ENCODE measurements around the gene SH2D4B. TPM values are rescaled to one million over a fixed set of nuclear protein-coding genes. Genes with fewer than 3 reads are reported as not detected.
A peak's percentile ranks its signal among the peaks of the same experiment; 100 is the strongest.

SH2D4B gene
- total and polyA plus RNA-seq, 10 of the 15 experiments (the other 5 are each of a cell fraction or from before 2014, with no cell fraction given), result 0.04 to 0.21 (median 0.13) TPM; not detected in 5

DNA sequence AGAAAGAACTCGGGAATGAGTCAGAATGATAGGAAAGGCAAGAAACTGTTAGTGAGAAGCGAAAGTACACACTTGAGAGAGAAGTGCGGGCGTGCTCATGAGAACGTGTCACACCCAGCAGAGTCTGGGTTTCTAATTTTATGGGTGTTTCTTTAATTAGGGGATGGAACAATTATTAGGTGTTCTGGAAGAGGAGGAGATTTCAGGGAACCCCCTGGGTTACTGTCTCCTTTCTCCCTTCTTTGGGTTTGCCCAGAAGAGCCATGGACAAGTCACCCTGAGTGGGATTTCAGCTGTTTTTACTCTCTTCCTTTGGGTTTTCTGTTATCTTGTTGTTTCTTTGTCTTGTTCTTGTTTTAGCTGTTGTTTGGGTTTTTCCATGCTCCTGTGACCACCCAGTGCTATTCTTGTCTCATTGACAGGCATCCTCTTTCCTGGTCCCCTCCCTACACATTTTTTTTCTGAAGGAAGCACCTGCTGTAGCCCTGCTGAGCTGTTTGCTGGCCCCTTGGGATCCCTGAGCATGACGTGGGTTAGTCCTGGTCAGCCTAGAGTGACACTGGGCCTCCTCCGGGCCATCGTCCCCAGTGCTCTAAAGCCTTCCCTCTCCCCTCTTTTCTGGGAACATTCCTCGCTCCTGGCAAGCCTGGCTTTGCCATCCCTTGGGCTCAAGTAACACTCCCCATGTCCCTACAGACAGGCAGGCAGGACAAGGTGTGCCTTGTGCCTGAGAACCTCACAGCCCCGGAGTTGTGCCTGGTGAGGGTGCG is 3.5 kb downstream of the SH2D4B start (continued):
- TF ChIP-seq RB1 (IDR thresholded peaks at IDR 0.05; ENCODE audit: borderline replicate concordance), result no peak
- TF ChIP-seq ZBED1 (IDR thresholded peaks at IDR 0.05; ENCODE audit: borderline replicate concordance), result no peak; the same call in 1 of the 2 replicates
- no peak for TF ChIP-seq TCF7 (IDR thresholded peaks at IDR 0.05; ENCODE audit: borderline replicate concordance)
- TF ChIP-seq, protein P1, sequence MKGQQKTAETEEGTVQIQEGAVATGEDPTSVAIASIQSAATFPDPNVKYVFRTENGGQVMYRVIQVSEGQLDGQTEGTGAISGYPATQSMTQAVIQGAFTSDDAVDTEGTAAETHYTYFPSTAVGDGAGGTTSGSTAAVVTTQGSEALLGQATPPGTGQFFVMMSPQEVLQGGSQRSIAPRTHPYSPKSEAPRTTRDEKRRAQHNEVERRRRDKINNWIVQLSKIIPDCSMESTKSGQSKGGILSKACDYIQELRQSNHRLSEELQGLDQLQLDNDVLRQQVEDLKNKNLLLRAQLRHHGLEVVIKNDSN (IDR thresholded peaks at IDR 0.05; ENCODE audit: borderline replicate concordance, extremely low read length, insufficient read depth, low read depth, low read length), result no peak
- TF ChIP-seq, protein P2, sequence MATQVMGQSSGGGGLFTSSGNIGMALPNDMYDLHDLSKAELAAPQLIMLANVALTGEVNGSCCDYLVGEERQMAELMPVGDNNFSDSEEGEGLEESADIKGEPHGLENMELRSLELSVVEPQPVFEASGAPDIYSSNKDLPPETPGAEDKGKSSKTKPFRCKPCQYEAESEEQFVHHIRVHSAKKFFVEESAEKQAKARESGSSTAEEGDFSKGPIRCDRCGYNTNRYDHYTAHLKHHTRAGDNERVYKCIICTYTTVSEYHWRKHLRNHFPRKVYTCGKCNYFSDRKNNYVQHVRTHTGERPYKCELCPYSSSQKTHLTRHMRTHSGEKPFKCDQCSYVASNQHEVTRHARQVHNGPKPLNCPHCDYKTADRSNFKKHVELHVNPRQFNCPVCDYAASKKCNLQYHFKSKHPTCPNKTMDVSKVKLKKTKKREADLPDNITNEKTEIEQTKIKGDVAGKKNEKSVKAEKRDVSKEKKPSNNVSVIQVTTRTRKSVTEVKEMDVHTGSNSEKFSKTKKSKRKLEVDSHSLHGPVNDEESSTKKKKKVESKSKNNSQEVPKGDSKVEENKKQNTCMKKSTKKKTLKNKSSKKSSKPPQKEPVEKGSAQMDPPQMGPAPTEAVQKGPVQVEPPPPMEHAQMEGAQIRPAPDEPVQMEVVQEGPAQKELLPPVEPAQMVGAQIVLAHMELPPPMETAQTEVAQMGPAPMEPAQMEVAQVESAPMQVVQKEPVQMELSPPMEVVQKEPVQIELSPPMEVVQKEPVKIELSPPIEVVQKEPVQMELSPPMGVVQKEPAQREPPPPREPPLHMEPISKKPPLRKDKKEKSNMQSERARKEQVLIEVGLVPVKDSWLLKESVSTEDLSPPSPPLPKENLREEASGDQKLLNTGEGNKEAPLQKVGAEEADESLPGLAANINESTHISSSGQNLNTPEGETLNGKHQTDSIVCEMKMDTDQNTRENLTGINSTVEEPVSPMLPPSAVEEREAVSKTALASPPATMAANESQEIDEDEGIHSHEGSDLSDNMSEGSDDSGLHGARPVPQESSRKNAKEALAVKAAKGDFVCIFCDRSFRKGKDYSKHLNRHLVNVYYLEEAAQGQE (IDR thresholded peaks at IDR 0.05; ENCODE audit: low read depth, low read length), result no peak
- TF ChIP-seq NR2F1 (conservative IDR thresholded peaks at IDR 0.05), result 0 out of 2 replicates have a peak, but pooled peaks have one; percentile 18
- TF ChIP-seq IKZF2 (IDR thresholded peaks at IDR 0.05), result peak; percentile 83 to 92
- TF ChIP-seq TCF3 (IDR thresholded peaks at IDR 0.05; ENCODE audit: borderline replicate concordance, insufficient read depth, low read depth, low read length), result no peak
- TF ChIP-seq, protein P3, sequence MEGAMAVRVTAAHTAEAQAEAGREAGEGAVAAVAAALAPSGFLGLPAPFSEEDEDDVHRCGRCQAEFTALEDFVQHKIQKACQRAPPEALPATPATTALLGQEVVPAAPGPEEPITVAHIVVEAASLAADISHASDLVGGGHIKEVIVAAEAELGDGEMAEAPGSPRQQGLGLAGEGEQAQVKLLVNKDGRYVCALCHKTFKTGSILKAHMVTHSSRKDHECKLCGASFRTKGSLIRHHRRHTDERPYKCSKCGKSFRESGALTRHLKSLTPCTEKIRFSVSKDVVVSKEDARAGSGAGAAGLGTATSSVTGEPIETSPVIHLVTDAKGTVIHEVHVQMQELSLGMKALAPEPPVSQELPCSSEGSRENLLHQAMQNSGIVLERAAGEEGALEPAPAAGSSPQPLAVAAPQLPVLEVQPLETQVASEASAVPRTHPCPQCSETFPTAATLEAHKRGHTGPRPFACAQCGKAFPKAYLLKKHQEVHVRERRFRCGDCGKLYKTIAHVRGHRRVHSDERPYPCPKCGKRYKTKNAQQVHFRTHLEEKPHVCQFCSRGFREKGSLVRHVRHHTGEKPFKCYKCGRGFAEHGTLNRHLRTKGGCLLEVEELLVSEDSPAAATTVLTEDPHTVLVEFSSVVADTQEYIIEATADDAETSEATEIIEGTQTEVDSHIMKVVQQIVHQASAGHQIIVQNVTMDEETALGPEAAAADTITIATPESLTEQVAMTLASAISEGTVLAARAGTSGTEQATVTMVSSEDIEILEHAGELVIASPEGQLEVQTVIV (IDR thresholded peaks at IDR 0.05; ENCODE audit: borderline replicate concordance, partially characterized antibody), result no peak
- TF ChIP-seq NFIC (IDR thresholded peaks at IDR 0.05; ENCODE audit: low read depth, low read length), result peak; percentile 48; the same call in 1 of the 2 replicates
- no peak for TF ChIP-seq WRNIP1 (IDR thresholded peaks at IDR 0.05; ENCODE audit: borderline replicate concordance, low read depth, low read length)
- no peak for TF ChIP-seq NFYB (IDR thresholded peaks at IDR 0.05; ENCODE audit: insufficient read depth, low read depth, low read length)
- TF ChIP-seq EZH2 (IDR thresholded peaks at IDR 0.05; ENCODE audit: borderline replicate concordance, control insufficient read depth, low read depth, low read length), result no peak
- TF ChIP-seq SMC3 (IDR thresholded peaks at IDR 0.05; ENCODE audit: borderline replicate concordance, low read length), result no peak
- no peak for TF ChIP-seq PML (IDR thresholded peaks at IDR 0.05; ENCODE audit: low read length)
- TF ChIP-seq MYC (IDR thresholded peaks at IDR 0.05; ENCODE audit: insufficient read depth, insufficient read length, insufficient replicate concordance, low read length, severe bottlenecking), result no peak
- peak; percentile 32; the same call in 1 of the 2 replicates for TF ChIP-seq MXI1 (IDR thresholded peaks at IDR 0.05; ENCODE audit: low read depth, low read length)
- TF ChIP-seq GABPA (IDR thresholded peaks at IDR 0.05; ENCODE audit: low read depth), result no peak
- TF ChIP-seq CHD4 (IDR thresholded peaks at IDR 0.05), result no peak
- TF ChIP-seq POLR2AphosphoS5 (IDR thresholded peaks at IDR 0.05; ENCODE audit: low read length), result no peak
